Transverse colon (tissue), 4 donors: ENCODE results near the gene HDAC8.

Experiments
- EP300 ChIP-seq: sonication (generic); formaldehyde crosslinking; IDR thresholded peaks from one replicate; pipeline ENCODE4 v1.6.1; 2017; ENCODE audit warnings: antibody characterized with exemption, low read depth
- POLR2AphosphoS5 ChIP-seq, 3 donors: sonication (generic); formaldehyde crosslinking; IDR thresholded peaks; one replicate each; pipeline ENCODE4 v1.6.1; 2016; ENCODE audit warnings: antibody characterized with exemption in 3 of 3
- TF ChIP-seq, protein P1 (sequence below), 5 experiments: fragments of 200-600 bp in 3 of 5; fragments of 450-650 bp in 2 of 5; sonication (generic) in 3 of 5; IDR thresholded peaks; 1 replicate in 2 of 5; 2 replicates in 3 of 5; pipeline ENCODE4 v1.5.1; 2016 to 2017; ENCODE audit warnings: antibody characterized with exemption in 5 of 5, inconsistent platforms in 3 of 5, mild to moderate bottlenecking in 2 of 5, moderate library complexity in 1 of 5

DNA sequence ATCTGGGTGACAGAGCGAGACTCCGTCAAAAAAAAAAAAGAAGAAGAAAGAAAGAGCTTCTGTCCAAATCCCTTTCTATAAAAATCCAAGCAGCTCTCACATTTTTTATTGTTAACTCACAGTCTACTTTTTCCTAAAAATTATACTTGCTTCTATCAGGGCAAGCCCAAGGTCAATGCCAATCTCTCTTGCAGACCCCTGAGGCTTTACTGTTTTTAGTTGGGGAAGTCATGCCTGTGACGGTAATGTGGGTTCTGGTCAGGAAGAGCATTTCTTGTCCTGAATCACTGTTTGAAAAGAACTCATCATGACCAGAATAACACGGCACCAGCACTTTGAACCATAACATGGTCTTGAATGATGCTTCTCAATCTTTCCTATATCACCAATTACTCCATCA is 212.3 kb downstream of the HDAC8 start:
- TF ChIP-seq, protein P1, sequence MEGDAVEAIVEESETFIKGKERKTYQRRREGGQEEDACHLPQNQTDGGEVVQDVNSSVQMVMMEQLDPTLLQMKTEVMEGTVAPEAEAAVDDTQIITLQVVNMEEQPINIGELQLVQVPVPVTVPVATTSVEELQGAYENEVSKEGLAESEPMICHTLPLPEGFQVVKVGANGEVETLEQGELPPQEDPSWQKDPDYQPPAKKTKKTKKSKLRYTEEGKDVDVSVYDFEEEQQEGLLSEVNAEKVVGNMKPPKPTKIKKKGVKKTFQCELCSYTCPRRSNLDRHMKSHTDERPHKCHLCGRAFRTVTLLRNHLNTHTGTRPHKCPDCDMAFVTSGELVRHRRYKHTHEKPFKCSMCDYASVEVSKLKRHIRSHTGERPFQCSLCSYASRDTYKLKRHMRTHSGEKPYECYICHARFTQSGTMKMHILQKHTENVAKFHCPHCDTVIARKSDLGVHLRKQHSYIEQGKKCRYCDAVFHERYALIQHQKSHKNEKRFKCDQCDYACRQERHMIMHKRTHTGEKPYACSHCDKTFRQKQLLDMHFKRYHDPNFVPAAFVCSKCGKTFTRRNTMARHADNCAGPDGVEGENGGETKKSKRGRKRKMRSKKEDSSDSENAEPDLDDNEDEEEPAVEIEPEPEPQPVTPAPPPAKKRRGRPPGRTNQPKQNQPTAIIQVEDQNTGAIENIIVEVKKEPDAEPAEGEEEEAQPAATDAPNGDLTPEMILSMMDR (IDR thresholded peaks at IDR 0.05): no peak
- TF ChIP-seq EP300 (no peak), POLR2AphosphoS5 (IDR thresholded peaks at IDR 0.05) (no peak)
